NT2/D1 (cell line): ENCODE measurements around the gene AVEN.

Experiments
- SUZ12 ChIP-seq: IDR thresholded peaks from 2 replicates; pipeline ENCODE4 v1.6.1; 2011; ENCODE audit not compliant: insufficient read length, insufficient read depth; ENCODE audit errors: extremely low read depth
- YY1 ChIP-seq: IDR thresholded peaks from 2 replicates; pipeline ENCODE4 v1.6.1; 2011; ENCODE audit not compliant: insufficient read length, insufficient read depth

DNA sequence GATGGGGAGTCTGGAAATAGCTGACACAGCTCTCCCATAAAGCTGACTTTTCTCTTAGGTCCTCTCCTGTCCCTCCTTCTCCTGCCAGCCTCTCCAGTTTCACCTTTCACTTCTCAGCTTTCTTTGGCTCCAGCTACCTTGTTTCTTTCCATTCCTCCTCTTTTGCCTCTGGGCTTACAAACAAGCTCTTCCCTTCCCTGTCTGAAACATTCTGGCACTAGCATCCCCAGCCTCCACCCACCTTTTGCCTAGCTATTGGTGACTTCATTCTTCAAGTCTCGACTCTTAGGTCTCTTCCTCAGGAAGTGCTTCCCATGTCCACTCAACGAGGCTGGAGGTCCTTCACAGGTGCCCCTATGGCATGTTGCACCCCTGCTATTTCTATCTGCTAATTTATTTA lies 20.5 kb upstream of the AVEN start:
- TF ChIP-seq YY1 (no peak), SUZ12 (no peak)
